GM23338 (cell line): ENCODE data around the gene SLC20A1. TPM values are rescaled to one million over a fixed set of nuclear protein-coding genes. Genes with fewer than 3 reads are reported as not detected.

ENCODE experiments used
- ATAC-seq: fragments of 200-7000 bp; cut with Tn5 transposase; 3 replicates; pipeline ENCODE4 v1.9.1; 2020
- DNase-seq: peaks from one replicate; pipeline ENCODE4 v3.0.0-alpha.2; 2015; ENCODE audit warnings: low spot score
- H2AFZ ChIP-seq: fragments of 200-600 bp; sonication (generic); 2 replicates; pipeline ENCODE4 v1.8.0; 2016; ENCODE audit warnings: antibody characterized with exemption, mild to moderate bottlenecking, moderate library complexity
- H3F3A ChIP-seq: fragments of 200-600 bp; sonication (generic); replicated peaks from 2 replicates; pipeline ENCODE4 v1.8.0; 2017; ENCODE audit warnings: antibody characterized with exemption, mixed run types, low read depth
- H3K27ac ChIP-seq: fragments of 200-600 bp; sonication (generic); 2 replicates; pipeline ENCODE4 v1.6.1; 2016; ENCODE audit warnings: low read depth
- H3K27me3 ChIP-seq: fragments of 200-600 bp; sonication (generic); 2 replicates; pipeline ENCODE4 v1.8.0; 2016; ENCODE audit warnings: mild to moderate bottlenecking, mixed run types, moderate library complexity; ENCODE audit not compliant: insufficient read depth
- H3K36me3 ChIP-seq: fragments of 200-600 bp; sonication (generic); 2 replicates; pipeline ENCODE4 v1.8.0; 2016; ENCODE audit warnings: mild to moderate bottlenecking; ENCODE audit not compliant: insufficient read depth
- H3K4me1 ChIP-seq: fragments of 200-600 bp; sonication (generic); 2 replicates; pipeline ENCODE4 v1.8.0; 2016; ENCODE audit warnings: mild to moderate bottlenecking, moderate library complexity; ENCODE audit not compliant: insufficient read depth
- H3K4me2 ChIP-seq: fragments of 200-600 bp; sonication (generic); 2 replicates; pipeline ENCODE4 v1.7.1; 2017; ENCODE audit warnings: mixed run types
- H3K4me3 ChIP-seq: fragments of 200-600 bp; sonication (generic); 2 replicates; pipeline ENCODE4 v1.6.1; 2016; ENCODE audit warnings: mixed run types
- H3K79me2 ChIP-seq: fragments of 200-600 bp; sonication (generic); replicated peaks from 2 replicates; pipeline ENCODE4 v1.8.0; 2017; ENCODE audit warnings: mild to moderate bottlenecking; ENCODE audit not compliant: insufficient read depth
- H3K9me2 ChIP-seq: fragments of 200-600 bp; sonication (generic); 2 replicates; pipeline ENCODE4 v1.8.0; 2017; ENCODE audit not compliant: insufficient read depth
- H4K20me1 ChIP-seq: fragments of 200-600 bp; sonication (generic); replicated peaks from 2 replicates; pipeline ENCODE4 v1.8.0; 2017; ENCODE audit warnings: mild to moderate bottlenecking; ENCODE audit not compliant: insufficient read depth
- H3K27ac Mint-ChIP-seq: 2 replicates; pipeline ENCODE4 v1.8.0; 2020; ENCODE audit warnings: inconsistent platforms, mild to moderate bottlenecking, moderate library complexity, mixed read lengths
- H3K27me3 Mint-ChIP-seq: 3 replicates; pipeline ENCODE4 v1.8.0; 2022; ENCODE audit warnings: low read depth, mild to moderate bottlenecking, moderate library complexity, mixed read lengths, inconsistent platforms; ENCODE audit not compliant: insufficient read depth, poor library complexity
- H3K36me3 Mint-ChIP-seq: 3 replicates; pipeline ENCODE4 v1.8.0; 2021; ENCODE audit warnings: low read depth, mild to moderate bottlenecking, inconsistent platforms, moderate library complexity, mixed read lengths
- H3K4me1 Mint-ChIP-seq: 3 replicates; pipeline ENCODE4 v1.8.0; 2020; ENCODE audit warnings: mild to moderate bottlenecking, inconsistent platforms, mixed read lengths
- H3K4me3 Mint-ChIP-seq: 3 replicates; pipeline ENCODE4 v1.8.0; 2021; ENCODE audit warnings: moderate library complexity, mild to moderate bottlenecking, inconsistent platforms, mixed read lengths
- H3K9me3 Mint-ChIP-seq: 3 replicates; pipeline ENCODE4 v1.8.0; 2020; ENCODE audit warnings: moderate library complexity, mild to moderate bottlenecking, inconsistent platforms, mixed read lengths
- CREB1 ChIP-seq: fragments of 250-450 bp; sonication (Bioruptor Pico); IDR thresholded peaks from 2 replicates; pipeline ENCODE4 v1.5.0; 2020; ENCODE audit warnings: low read depth, mild to moderate bottlenecking, moderate library complexity
- CTCF ChIP-seq, 2 experiments: fragments of 200-600 bp in 1 of 2; sonication (generic) in 1 of 2; conservative IDR thresholded peaks; 2 replicates each; pipeline versions ENCODE4 v1.5.1 to v1.6.1; 2016 to 2017; ENCODE audit warnings: antibody characterized with exemption in 2 of 2, low read depth in 2 of 2, mild to moderate bottlenecking in 2 of 2, moderate library complexity in 1 of 2
- EZH2 ChIP-seq: fragments of 200-600 bp; sonication (generic); IDR thresholded peaks from one replicate; pipeline ENCODE4 v1.8.0; 2017; ENCODE audit warnings: antibody characterized with exemption, mild to moderate bottlenecking, low read depth; ENCODE audit not compliant: unreplicated experiment
- EZH2phosphoT487 ChIP-seq: fragments of 200-600 bp; sonication (generic); IDR thresholded peaks from one replicate; pipeline ENCODE4 v1.8.1; 2018; ENCODE audit warnings: antibody characterized with exemption; ENCODE audit not compliant: unreplicated experiment
- JUNB ChIP-seq: IDR thresholded peaks from one replicate; pipeline ENCODE4 v1.6.1; 2016; ENCODE audit warnings: antibody characterized with exemption; ENCODE audit not compliant: unreplicated experiment
- NANOG ChIP-seq: IDR thresholded peaks from 2 replicates; pipeline ENCODE4 v1.6.1; 2016; ENCODE audit warnings: antibody characterized with exemption, borderline replicate concordance
- POLR2AphosphoS5 ChIP-seq: IDR thresholded peaks from 2 replicates; pipeline ENCODE4 v1.6.1; 2016; ENCODE audit warnings: antibody characterized with exemption, low read depth
- STAT1 ChIP-seq: IDR thresholded peaks from one replicate; pipeline ENCODE4 v1.6.1; 2016; ENCODE audit warnings: antibody characterized with exemption; ENCODE audit not compliant: unreplicated experiment
- ZNF114 ChIP-seq: fragments of 250-450 bp; sonication (Bioruptor Pico); IDR thresholded peaks from 2 replicates; pipeline ENCODE4 v1.5.0; 2020; ENCODE audit warnings: mild to moderate bottlenecking, moderate library complexity
- ZNF331 ChIP-seq: fragments of 250-450 bp; sonication (Bioruptor Pico); IDR thresholded peaks from 2 replicates; pipeline ENCODE4 v1.5.0; 2020; ENCODE audit warnings: low read depth, mild to moderate bottlenecking, moderate library complexity
- polyA plus RNA-seq: library from polyadenylated mRNA; unstranded; fragments of >200 nt; fragmentation: Nextera tagmentation; extraction: Ambion mirVana; gene quantifications from 2 replicates; pipeline ENCODE4 v1.2.1, GENCODE V29; 2016
- total RNA-seq: library from RNA; depleted of rRNA; stranded (reverse); fragments of >200 nt; shearing (Covaris generic); gene quantifications from 2 replicates; pipeline ENCODE4 v1.2.3, GENCODE V29; 2014
- TF ChIP-seq, protein P1 (sequence below): IDR thresholded peaks from 2 replicates; pipeline ENCODE4 v1.6.1; 2016; ENCODE audit warnings: antibody characterized with exemption
- TF ChIP-seq, protein P2 (sequence below): fragments of 250-450 bp; sonication (Bioruptor Pico); IDR thresholded peaks from 2 replicates; pipeline ENCODE4 v1.5.0; 2020; ENCODE audit warnings: mild to moderate bottlenecking, moderate library complexity
- TF ChIP-seq, protein P3 (sequence below): IDR thresholded peaks from one replicate; pipeline ENCODE4 v1.6.1; 2018; ENCODE audit warnings: antibody characterized with exemption; ENCODE audit not compliant: unreplicated experiment

Gene SLC20A1
- total and polyA plus RNA-seq, 2 experiments from 2014 or later: 52.9 to 84.3 TPM

DNA sequence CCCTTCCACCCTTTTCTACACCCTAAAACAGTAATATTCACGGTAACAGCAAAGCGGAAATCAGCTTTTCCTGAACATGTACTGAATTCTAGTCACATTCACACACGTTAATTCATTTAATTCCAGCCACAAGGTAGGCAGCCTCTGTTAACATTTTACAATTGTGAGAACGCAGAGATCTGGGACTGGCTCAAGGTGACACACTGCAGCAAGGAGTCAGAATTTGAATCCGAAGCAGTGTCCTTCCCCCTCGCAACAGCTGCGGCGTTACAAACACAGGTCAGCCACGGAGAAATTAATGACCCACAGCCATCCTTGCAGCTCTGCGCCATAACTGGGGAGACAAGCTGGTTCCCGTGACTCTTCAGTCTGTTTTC is 818 bp upstream of the SLC20A1 start:
- Histone ChIP-seq H3K4me3 (peak overlapping the region; percentile 78), H3K4me1 (peaks cover 31% of the 10 kb centered on the region), H3K79me2 (peaks cover 41% of the 10 kb centered on the region), H3F3A (no peaks in the 10 kb centered on the region), H3K27me3 (0 out of 2 replicates have a peak, but pooled peaks cover 7% of the 10 kb centered on the region), H3K4me2 (peak overlapping the region; percentile 78), H3K27ac (0 out of 2 replicates have a peak overlapping the region, but pooled peaks have one; percentile 46), H2AFZ (peak overlapping the region; percentile 5), H4K20me1 (peaks cover 29% of the 10 kb centered on the region), H3K9me2 (no peaks in the 10 kb centered on the region), H3K36me3 (peaks cover 29% of the 10 kb centered on the region)
- Mint-ChIP-seq H3K36me3 (peaks cover 33% of the 10 kb centered on the region), H3K27ac (peak overlapping the region; percentile 79; the same call in 1 of the 2 replicates), H3K9me3 (no peaks in the 10 kb centered on the region), H3K27me3 (peaks cover 3% of the 10 kb centered on the region), H3K4me1 (peaks cover 40% of the 10 kb centered on the region), H3K4me3 (peak overlapping the region; percentile 86)
- no peak for TF ChIP-seq ZNF331 (CRISPR knock-in tag)
- TF ChIP-seq, protein P1, sequence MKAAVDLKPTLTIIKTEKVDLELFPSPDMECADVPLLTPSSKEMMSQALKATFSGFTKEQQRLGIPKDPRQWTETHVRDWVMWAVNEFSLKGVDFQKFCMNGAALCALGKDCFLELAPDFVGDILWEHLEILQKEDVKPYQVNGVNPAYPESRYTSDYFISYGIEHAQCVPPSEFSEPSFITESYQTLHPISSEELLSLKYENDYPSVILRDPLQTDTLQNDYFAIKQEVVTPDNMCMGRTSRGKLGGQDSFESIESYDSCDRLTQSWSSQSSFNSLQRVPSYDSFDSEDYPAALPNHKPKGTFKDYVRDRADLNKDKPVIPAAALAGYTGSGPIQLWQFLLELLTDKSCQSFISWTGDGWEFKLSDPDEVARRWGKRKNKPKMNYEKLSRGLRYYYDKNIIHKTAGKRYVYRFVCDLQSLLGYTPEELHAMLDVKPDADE: no peak
- no peak for TF ChIP-seq EZH2
- TF ChIP-seq NANOG: no peak
- TF ChIP-seq EZH2phosphoT487: no peak
- TF ChIP-seq, protein P2, sequence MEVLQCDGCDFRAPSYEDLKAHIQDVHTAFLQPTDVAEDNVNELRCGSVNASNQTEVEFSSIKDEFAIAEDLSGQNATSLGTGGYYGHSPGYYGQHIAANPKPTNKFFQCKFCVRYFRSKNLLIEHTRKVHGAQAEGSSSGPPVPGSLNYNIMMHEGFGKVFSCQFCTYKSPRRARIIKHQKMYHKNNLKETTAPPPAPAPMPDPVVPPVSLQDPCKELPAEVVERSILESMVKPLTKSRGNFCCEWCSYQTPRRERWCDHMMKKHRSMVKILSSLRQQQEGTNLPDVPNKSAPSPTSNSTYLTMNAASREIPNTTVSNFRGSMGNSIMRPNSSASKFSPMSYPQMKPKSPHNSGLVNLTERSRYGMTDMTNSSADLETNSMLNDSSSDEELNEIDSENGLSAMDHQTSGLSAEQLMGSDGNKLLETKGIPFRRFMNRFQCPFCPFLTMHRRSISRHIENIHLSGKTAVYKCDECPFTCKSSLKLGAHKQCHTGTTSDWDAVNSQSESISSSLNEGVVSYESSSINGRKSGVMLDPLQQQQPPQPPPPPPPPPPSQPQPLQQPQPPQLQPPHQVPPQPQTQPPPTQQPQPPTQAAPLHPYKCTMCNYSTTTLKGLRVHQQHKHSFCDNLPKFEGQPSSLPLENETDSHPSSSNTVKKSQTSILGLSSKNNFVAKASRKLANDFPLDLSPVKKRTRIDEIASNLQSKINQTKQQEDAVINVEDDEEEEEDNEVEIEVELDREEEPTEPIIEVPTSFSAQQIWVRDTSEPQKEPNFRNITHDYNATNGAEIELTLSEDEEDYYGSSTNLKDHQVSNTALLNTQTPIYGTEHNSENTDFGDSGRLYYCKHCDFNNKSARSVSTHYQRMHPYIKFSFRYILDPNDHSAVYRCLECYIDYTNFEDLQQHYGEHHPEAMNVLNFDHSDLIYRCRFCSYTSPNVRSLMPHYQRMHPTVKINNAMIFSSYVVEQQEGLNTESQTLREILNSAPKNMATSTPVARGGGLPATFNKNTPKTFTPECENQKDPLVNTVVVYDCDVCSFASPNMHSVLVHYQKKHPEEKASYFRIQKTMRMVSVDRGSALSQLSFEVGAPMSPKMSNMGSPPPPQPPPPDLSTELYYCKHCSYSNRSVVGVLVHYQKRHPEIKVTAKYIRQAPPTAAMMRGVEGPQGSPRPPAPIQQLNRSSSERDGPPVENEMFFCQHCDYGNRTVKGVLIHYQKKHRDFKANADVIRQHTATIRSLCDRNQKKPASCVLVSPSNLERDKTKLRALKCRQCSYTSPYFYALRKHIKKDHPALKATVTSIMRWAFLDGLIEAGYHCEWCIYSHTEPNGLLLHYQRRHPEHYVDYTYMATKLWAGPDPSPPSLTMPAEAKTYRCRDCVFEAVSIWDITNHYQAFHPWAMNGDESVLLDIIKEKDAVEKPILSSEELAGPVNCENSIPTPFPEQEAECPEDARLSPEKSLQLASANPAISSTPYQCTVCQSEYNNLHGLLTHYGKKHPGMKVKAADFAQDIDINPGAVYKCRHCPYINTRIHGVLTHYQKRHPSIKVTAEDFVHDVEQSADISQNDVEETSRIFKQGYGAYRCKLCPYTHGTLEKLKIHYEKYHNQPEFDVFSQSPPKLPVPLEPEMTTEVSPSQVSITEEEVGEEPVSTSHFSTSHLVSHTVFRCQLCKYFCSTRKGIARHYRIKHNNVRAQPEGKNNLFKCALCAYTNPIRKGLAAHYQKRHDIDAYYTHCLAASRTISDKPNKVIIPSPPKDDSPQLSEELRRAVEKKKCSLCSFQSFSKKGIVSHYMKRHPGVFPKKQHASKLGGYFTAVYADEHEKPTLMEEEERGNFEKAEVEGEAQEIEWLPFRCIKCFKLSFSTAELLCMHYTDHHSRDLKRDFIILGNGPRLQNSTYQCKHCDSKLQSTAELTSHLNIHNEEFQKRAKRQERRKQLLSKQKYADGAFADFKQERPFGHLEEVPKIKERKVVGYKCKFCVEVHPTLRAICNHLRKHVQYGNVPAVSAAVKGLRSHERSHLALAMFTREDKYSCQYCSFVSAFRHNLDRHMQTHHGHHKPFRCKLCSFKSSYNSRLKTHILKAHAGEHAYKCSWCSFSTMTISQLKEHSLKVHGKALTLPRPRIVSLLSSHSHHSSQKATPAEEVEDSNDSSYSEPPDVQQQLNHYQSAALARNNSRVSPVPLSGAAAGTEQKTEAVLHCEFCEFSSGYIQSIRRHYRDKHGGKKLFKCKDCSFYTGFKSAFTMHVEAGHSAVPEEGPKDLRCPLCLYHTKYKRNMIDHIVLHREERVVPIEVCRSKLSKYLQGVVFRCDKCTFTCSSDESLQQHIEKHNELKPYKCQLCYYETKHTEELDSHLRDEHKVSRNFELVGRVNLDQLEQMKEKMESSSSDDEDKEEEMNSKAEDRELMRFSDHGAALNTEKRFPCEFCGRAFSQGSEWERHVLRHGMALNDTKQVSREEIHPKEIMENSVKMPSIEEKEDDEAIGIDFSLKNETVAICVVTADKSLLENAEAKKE (CRISPR knock-in tag): no peak
- TF ChIP-seq CREB1 (CRISPR knock-in tag): no peak
- no peak for TF ChIP-seq STAT1
- TF ChIP-seq, protein P3, sequence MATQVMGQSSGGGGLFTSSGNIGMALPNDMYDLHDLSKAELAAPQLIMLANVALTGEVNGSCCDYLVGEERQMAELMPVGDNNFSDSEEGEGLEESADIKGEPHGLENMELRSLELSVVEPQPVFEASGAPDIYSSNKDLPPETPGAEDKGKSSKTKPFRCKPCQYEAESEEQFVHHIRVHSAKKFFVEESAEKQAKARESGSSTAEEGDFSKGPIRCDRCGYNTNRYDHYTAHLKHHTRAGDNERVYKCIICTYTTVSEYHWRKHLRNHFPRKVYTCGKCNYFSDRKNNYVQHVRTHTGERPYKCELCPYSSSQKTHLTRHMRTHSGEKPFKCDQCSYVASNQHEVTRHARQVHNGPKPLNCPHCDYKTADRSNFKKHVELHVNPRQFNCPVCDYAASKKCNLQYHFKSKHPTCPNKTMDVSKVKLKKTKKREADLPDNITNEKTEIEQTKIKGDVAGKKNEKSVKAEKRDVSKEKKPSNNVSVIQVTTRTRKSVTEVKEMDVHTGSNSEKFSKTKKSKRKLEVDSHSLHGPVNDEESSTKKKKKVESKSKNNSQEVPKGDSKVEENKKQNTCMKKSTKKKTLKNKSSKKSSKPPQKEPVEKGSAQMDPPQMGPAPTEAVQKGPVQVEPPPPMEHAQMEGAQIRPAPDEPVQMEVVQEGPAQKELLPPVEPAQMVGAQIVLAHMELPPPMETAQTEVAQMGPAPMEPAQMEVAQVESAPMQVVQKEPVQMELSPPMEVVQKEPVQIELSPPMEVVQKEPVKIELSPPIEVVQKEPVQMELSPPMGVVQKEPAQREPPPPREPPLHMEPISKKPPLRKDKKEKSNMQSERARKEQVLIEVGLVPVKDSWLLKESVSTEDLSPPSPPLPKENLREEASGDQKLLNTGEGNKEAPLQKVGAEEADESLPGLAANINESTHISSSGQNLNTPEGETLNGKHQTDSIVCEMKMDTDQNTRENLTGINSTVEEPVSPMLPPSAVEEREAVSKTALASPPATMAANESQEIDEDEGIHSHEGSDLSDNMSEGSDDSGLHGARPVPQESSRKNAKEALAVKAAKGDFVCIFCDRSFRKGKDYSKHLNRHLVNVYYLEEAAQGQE: no peak
- no peak for TF ChIP-seq JUNB
- no peak for TF ChIP-seq CTCF (conservative IDR thresholded peaks at IDR 0.05; ENCODE audit: low read depth in 2 of 2)
- no peak for TF ChIP-seq ZNF114
- TF ChIP-seq POLR2AphosphoS5: no peak
- DNase-seq (no peak), ATAC-seq (peak; percentile 1; the same call in 2 of the 3 replicates)
